SKM-1 treated with dmso at 0.1 percent for 144 hours (cell line): ENCODE data around the gene CFAP221.

Experiments
- DNase-seq: peaks from one replicate; lab custom pipeline; 2025; ENCODE audit not compliant: unreplicated experiment; lab: John Stamatoyannopoulos, UW

Gene CFAP221

GRCh38 chr2:119679526-119679837 lies 135.2 kb downstream of the CFAP221 start:
- DNase-seq = no peak

GRCh38 chr2:119679846-119680245 lies 135.6 kb downstream of the CFAP221 start:
- DNase-seq = no peak

- no peak for DNase-seq
Measured at GRCh38 chr2:119680457-119681202, 136.4 kb downstream of the CFAP221 start.

- DNase-seq = no peak
Measured at GRCh38 chr2:119681203-119681867, 137.1 kb downstream of the CFAP221 start.

- no peak for DNase-seq
Measured at GRCh38 chr2:119681868-119682220, 137.6 kb downstream of the CFAP221 start.

- DNase-seq = no peak
Measured at GRCh38 chr2:119682578-119682977, 138.3 kb downstream of the CFAP221 start.

- DNase-seq = no peak
Measured at GRCh38 chr2:119683074-119683712, 138.9 kb downstream of the CFAP221 start.

- DNase-seq = no peak
Measured at GRCh38 chr2:119683713-119684443, 139.6 kb downstream of the CFAP221 start.

- DNase-seq = no peak
Measured at GRCh38 chr2:119684518-119684917, 140.3 kb downstream of the CFAP221 start.

- DNase-seq = no peak
Measured at GRCh38 chr2:119688616-119689015, 144.4 kb downstream of the CFAP221 start.

- DNase-seq = no peak
Measured at GRCh38 chr2:119689218-119689617, 145.0 kb downstream of the CFAP221 start.

- no peak for DNase-seq
Measured at GRCh38 chr2:119691189-119691588, 146.9 kb downstream of the CFAP221 start.

GRCh38 chr2:119691651-119692245 lies 147.5 kb downstream of the CFAP221 start:
- DNase-seq = no peak

- no peak for DNase-seq
Measured at GRCh38 chr2:119692310-119692709, 148.1 kb downstream of the CFAP221 start.

GRCh38 chr2:119692954-119693353 lies 148.7 kb downstream of the CFAP221 start:
- DNase-seq = no peak

- DNase-seq = no peak
Measured at GRCh38 chr2:119693567-119693966, 149.3 kb downstream of the CFAP221 start.

GRCh38 chr2:119693967-119694366 lies 149.7 kb downstream of the CFAP221 start:
- DNase-seq = no peak

- DNase-seq = no peak
Measured at GRCh38 chr2:119694470-119694844, 150.2 kb downstream of the CFAP221 start.

- no peak for DNase-seq
Measured at GRCh38 chr2:119694845-119695521, 150.7 kb downstream of the CFAP221 start.

GRCh38 chr2:119696005-119696404 lies 151.8 kb downstream of the CFAP221 start:
- DNase-seq = no peak

- no peak for DNase-seq
Measured at GRCh38 chr2:119696494-119697030, 152.3 kb downstream of the CFAP221 start.
